Nephron progenitor cell (in vitro differentiated cells): ENCODE measurements around the gene ARF3.

Experiments
- DNase-seq: peaks from one replicate; pipeline ENCODE4 v3.0.0; 2021
- H3K27ac Mint-ChIP-seq: 2 replicates; pipeline ENCODE4 v1.8.0; 2021; ENCODE audit warnings: mild to moderate bottlenecking, moderate library complexity, mixed read lengths
- H3K27me3 Mint-ChIP-seq: 2 replicates; pipeline ENCODE4 v1.8.0; 2021; ENCODE audit warnings: mild to moderate bottlenecking, low read depth, mixed read lengths; ENCODE audit not compliant: poor library complexity
- H3K36me3 Mint-ChIP-seq: 2 replicates; pipeline ENCODE4 v1.8.0; 2021; ENCODE audit warnings: low read depth, mixed read lengths
- H3K4me1 Mint-ChIP-seq: 2 replicates; pipeline ENCODE4 v1.8.0; 2021; ENCODE audit warnings: mixed read lengths
- H3K4me3 Mint-ChIP-seq: 2 replicates; pipeline ENCODE4 v1.8.0; 2021; ENCODE audit warnings: mild to moderate bottlenecking, moderate library complexity, mixed read lengths
- H3K9me3 Mint-ChIP-seq: 2 replicates; pipeline ENCODE4 v1.8.0; 2021; ENCODE audit warnings: mild to moderate bottlenecking, moderate library complexity, mixed read lengths
- CTCF ChIP-seq: fragments of 200-600 bp; sonication (generic); IDR thresholded peaks from 2 replicates; pipeline ENCODE4 v1.5.0; 2021; ENCODE audit warnings: antibody characterized with exemption

ARF3 gene

GRCh38 chr12:48960834-48961233, 3.5 kb upstream of the ARF3 start:
- Mint-ChIP-seq H3K27ac (no peak overlapping the region), H3K9me3 (no peaks in the 10 kb centered on the region), H3K36me3 (peaks cover 4% of the 10 kb centered on the region), H3K4me1 (peaks cover 43% of the 10 kb centered on the region), H3K27me3 (peaks cover 8% of the 10 kb centered on the region), H3K4me3 (no peak overlapping the region)
- DNase-seq = no peak
- no peak for TF ChIP-seq CTCF

- H3K27ac Mint-ChIP-seq = peak overlapping the region; percentile 94
- H3K27me3 Mint-ChIP-seq = peaks cover 6% of the 10 kb centered on the region
- H3K4me1 Mint-ChIP-seq = peaks cover 58% of the 10 kb centered on the region
- no peaks in the 10 kb centered on the region for H3K9me3 Mint-ChIP-seq
- peaks cover 22% of the 10 kb centered on the region for H3K36me3 Mint-ChIP-seq
- peak overlapping the region; percentile 99 for H3K4me3 Mint-ChIP-seq
- no peak for TF ChIP-seq CTCF
- DNase-seq = no peak
Observed at GRCh38 chr12:48958049-48958388, 732 bp upstream of the ARF3 start.

- Mint-ChIP-seq H3K27me3 (peaks cover 3% of the 10 kb centered on the region), H3K27ac (peak overlapping the region; percentile 97), H3K4me1 (peaks cover 59% of the 10 kb centered on the region), H3K4me3 (peak overlapping the region; percentile 99), H3K9me3 (no peaks in the 10 kb centered on the region), H3K36me3 (peaks cover 35% of the 10 kb centered on the region)
- TF ChIP-seq CTCF = no peak
- peak; percentile 80 for DNase-seq
Observed at GRCh38 chr12:48956279-48957140, 777 bp downstream of the ARF3 start.

- peaks cover 54% of the 10 kb centered on the region for H3K4me1 Mint-ChIP-seq
- TF ChIP-seq CTCF = no peak
- no peak for DNase-seq
- peak overlapping the region; percentile 99 for H3K4me3 Mint-ChIP-seq
- H3K9me3 Mint-ChIP-seq = no peaks in the 10 kb centered on the region
- peaks cover 41% of the 10 kb centered on the region for H3K36me3 Mint-ChIP-seq
- H3K27me3 Mint-ChIP-seq = peaks cover 3% of the 10 kb centered on the region
- no peak overlapping the region for H3K27ac Mint-ChIP-seq
Observed at GRCh38 chr12:48954841-48955501, 2.3 kb downstream of the ARF3 start.

GRCh38 chr12:48954061-48954460, 3.2 kb downstream of the ARF3 start:
- peaks cover 53% of the 10 kb centered on the region for H3K4me1 Mint-ChIP-seq
- H3K9me3 Mint-ChIP-seq = no peaks in the 10 kb centered on the region
- no peaks in the 10 kb centered on the region for H3K27me3 Mint-ChIP-seq
- peak overlapping the region; percentile 74 for H3K27ac Mint-ChIP-seq
- H3K4me3 Mint-ChIP-seq = no peak overlapping the region
- peaks cover 41% of the 10 kb centered on the region for H3K36me3 Mint-ChIP-seq
- TF ChIP-seq CTCF = no peak
- DNase-seq = no peak
